ENCODE measurements around the gene STOM. TPM values are rescaled to one million over a fixed set of nuclear protein-coding genes. Genes with fewer than 3 reads are reported as not detected.

STOM gene
- total and polyA plus RNA-seq, 8 donors: 35.3 to 238 (median 131) TPM

GRCh38 chr9:121307976-121308375 lies 62.1 kb downstream of the STOM start:
- peak overlapping the region in 1 of 5 donors; percentile 96 for H3K27ac ChIP-seq
- intact Hi-C loops (cut with DNase I; ENCODE audit: low total_unique reads): no loop called here
- TF ChIP-seq POLR2A (IDR thresholded peaks at IDR 0.05): no peak
- TF ChIP-seq CTCF (IDR thresholded peaks at IDR 0.05): no peak
- no peak for TF ChIP-seq EP300 (IDR thresholded peaks at IDR 0.05)
- TF ChIP-seq POLR2AphosphoS5 (IDR thresholded peaks at IDR 0.05): no peak
- DNase-seq: no peak
- 71 to 90% (median 85%) methylated on average over 2 of the region's 2 CpGs for WGBS, 5 donors
- no peaks in the 10 kb centered on the region for H3K27me3 ChIP-seq
- H3K9me3 ChIP-seq: no peaks in the 10 kb centered on the region
- peaks cover 69 to 100% (median 95%) of the 10 kb centered on the region in 4 donors for H3K36me3 ChIP-seq
- H3K4me1 ChIP-seq: peaks cover 16 to 37% (median 25%) of the 10 kb centered on the region in 4 donors
- H3K4me3 ChIP-seq: no peak overlapping the region

- intact Hi-C loops (cut with DNase I; ENCODE audit: low total_unique reads): no loop called here
- DNase-seq: peak; percentile 44 to 51
- WGBS, 5 donors: 70 to 84% (median 76%) methylated on average over 1 to 13 of the region's 13 CpGs
- TF ChIP-seq CTCF (IDR thresholded peaks at IDR 0.05): no peak
- peak; percentile 5 to 57 (median 56) for TF ChIP-seq POLR2AphosphoS5 (IDR thresholded peaks at IDR 0.05)
- H3K27me3 ChIP-seq: no peaks in the 10 kb centered on the region
- peak overlapping the region in 4 of 5 donors; percentile 59 to 96 (median 66) for H3K27ac ChIP-seq
- H3K4me3 ChIP-seq: no peak overlapping the region
- H3K36me3 ChIP-seq: peaks cover 54 to 89% (median 82%) of the 10 kb centered on the region in 4 donors
- no peaks in the 10 kb centered on the region for H3K9me3 ChIP-seq
- peaks cover 17 to 60% (median 48%) of the 10 kb centered on the region in 4 donors for H3K4me1 ChIP-seq
Observed at GRCh38 chr9:121305269-121305994, 64.6 kb downstream of the STOM start.

- TF ChIP-seq POLR2A (IDR thresholded peaks at IDR 0.05): no peak
- TF ChIP-seq EP300 (IDR thresholded peaks at IDR 0.05): no peak
- TF ChIP-seq POLR2AphosphoS5 (IDR thresholded peaks at IDR 0.05): no peak
- no peak for TF ChIP-seq CTCF (IDR thresholded peaks at IDR 0.05)
- 78 to 98% (median 79%) methylated on average over 1 of the region's 1 CpG for WGBS, 5 donors
- Histone ChIP-seq H3K4me1 (peaks cover 17 to 65% (median 54%) of the 10 kb centered on the region in 4 donors), H3K4me3 (peak overlapping the region in 3 of 4 donors; percentile 11 to 62 (median 16)), H3K27me3 (no peaks in the 10 kb centered on the region), H3K36me3 (peaks cover 50 to 82% (median 75%) of the 10 kb centered on the region in 4 donors), H3K9me3 (no peaks in the 10 kb centered on the region), H3K27ac (peak overlapping the region in 4 of 5 donors; percentile 31 to 96 (median 66))
- DNase-seq: no peak
- intact Hi-C loops (cut with DNase I; ENCODE audit: low total_unique reads): no loop called here
Observed at GRCh38 chr9:121304707-121305106, 65.3 kb downstream of the STOM start.

- H3K4me1 ChIP-seq: peaks cover 24 to 70% (median 62%) of the 10 kb centered on the region in 4 donors
- DNase-seq: no peak
- WGBS, 5 donors: 72 to 96% (median 87%) methylated on average over 3 of the region's 3 CpGs
- H3K9me3 ChIP-seq: no peaks in the 10 kb centered on the region
- peak overlapping the region in 3 of 4 donors; percentile 2 to 62 (median 22) for H3K4me3 ChIP-seq
- H3K36me3 ChIP-seq: peaks cover 48 to 72% (median 65%) of the 10 kb centered on the region in 4 donors
- H3K27me3 ChIP-seq: no peaks in the 10 kb centered on the region
- TF ChIP-seq POLR2AphosphoS5 (IDR thresholded peaks at IDR 0.05) (no peak), CTCF (IDR thresholded peaks at IDR 0.05) (no peak), EP300 (IDR thresholded peaks at IDR 0.05) (no peak), POLR2A (IDR thresholded peaks at IDR 0.05) (no peak)
- H3K27ac ChIP-seq: peak overlapping the region in 4 of 5 donors; percentile 59 to 96 (median 66)
- intact Hi-C loops (cut with DNase I; ENCODE audit: low total_unique reads): no loop called here
Observed at GRCh38 chr9:121303456-121304451, 66.3 kb downstream of the STOM start.

Data from stomach (tissue), 9 donors.